BJ (cell line): ENCODE results near the gene RALGAPA1. TPM values are rescaled to one million over a fixed set of nuclear protein-coding genes. Genes with fewer than 3 reads are reported as not detected.

Experiments used
- CTCF ChIA-PET: fragments of 350-600 bp; formaldehyde crosslinking; extraction: SDS; loops from one replicate; lab custom pipeline; 2021; ENCODE audit warnings: antibody characterized with exemption, inconsistent platforms; lab: Yijun Ruan, JAX
- POLR2A ChIA-PET: fragments of 300-600 bp; sonication (Branson Sonifier 250); formaldehyde crosslinking; extraction: SDS; loops from one replicate; lab custom pipeline; 2021; ENCODE audit warnings: antibody characterized with exemption; lab: Charles Lee
- DNase-seq: peaks from one replicate; pipeline ENCODE4 v3.0.0-alpha.2; 2011; ENCODE audit warnings: low read depth
- H3K27me3 ChIP-seq: 2 replicates; pipeline ENCODE4 v1.6.0; 2011; ENCODE audit warnings: low read length; ENCODE audit not compliant: control insufficient read depth, insufficient read depth
- H3K36me3 ChIP-seq: 2 replicates; pipeline ENCODE4 v1.5.1; 2011; ENCODE audit warnings: low read length; ENCODE audit not compliant: control insufficient read depth, insufficient read depth
- H3K4me3 ChIP-seq: 2 replicates; pipeline ENCODE4 v1.5.1; 2011; ENCODE audit warnings: low read depth, mild to moderate bottlenecking, control low read depth, low read length
- polyA plus RNA-seq: library from polyadenylated mRNA; depleted of rRNA; stranded (reverse); fragments of >200 nt; gene quantifications from 2 replicates; pipeline ENCODE4 v1.2.3, GENCODE V29; 2011
- TF ChIP-seq, protein P1 (sequence below): IDR thresholded peaks from 2 replicates; pipeline ENCODE4 v1.5.1; 2011; ENCODE audit warnings: low read depth, mild to moderate bottlenecking, control low read depth, inconsistent platforms, low read length, moderate library complexity; ENCODE audit not compliant: insufficient read depth

The RALGAPA1 gene
- polyA plus RNA-seq, 1 experiment, result 4.7 TPM

GRCh38 chr14:35809597-35809996 lies 502 bp upstream of the RALGAPA1 start:
- TF ChIP-seq, protein P1, sequence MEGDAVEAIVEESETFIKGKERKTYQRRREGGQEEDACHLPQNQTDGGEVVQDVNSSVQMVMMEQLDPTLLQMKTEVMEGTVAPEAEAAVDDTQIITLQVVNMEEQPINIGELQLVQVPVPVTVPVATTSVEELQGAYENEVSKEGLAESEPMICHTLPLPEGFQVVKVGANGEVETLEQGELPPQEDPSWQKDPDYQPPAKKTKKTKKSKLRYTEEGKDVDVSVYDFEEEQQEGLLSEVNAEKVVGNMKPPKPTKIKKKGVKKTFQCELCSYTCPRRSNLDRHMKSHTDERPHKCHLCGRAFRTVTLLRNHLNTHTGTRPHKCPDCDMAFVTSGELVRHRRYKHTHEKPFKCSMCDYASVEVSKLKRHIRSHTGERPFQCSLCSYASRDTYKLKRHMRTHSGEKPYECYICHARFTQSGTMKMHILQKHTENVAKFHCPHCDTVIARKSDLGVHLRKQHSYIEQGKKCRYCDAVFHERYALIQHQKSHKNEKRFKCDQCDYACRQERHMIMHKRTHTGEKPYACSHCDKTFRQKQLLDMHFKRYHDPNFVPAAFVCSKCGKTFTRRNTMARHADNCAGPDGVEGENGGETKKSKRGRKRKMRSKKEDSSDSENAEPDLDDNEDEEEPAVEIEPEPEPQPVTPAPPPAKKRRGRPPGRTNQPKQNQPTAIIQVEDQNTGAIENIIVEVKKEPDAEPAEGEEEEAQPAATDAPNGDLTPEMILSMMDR, result no peak
- DNase-seq, result no peak
- Histone ChIP-seq H3K4me3 (peak overlapping the region; percentile 83; the same call in 1 of the 2 replicates), H3K27me3 (no peaks in the 10 kb centered on the region), H3K36me3 (no peaks in the 10 kb centered on the region)
- ChIA-PET CTCF (interaction anchor here (2.3 kb wide), 1 partner anchor 13 kb away, joined by 13 read pairs; no protein-coding TSS in a partner anchor), POLR2A (no interaction called here)

DNA sequence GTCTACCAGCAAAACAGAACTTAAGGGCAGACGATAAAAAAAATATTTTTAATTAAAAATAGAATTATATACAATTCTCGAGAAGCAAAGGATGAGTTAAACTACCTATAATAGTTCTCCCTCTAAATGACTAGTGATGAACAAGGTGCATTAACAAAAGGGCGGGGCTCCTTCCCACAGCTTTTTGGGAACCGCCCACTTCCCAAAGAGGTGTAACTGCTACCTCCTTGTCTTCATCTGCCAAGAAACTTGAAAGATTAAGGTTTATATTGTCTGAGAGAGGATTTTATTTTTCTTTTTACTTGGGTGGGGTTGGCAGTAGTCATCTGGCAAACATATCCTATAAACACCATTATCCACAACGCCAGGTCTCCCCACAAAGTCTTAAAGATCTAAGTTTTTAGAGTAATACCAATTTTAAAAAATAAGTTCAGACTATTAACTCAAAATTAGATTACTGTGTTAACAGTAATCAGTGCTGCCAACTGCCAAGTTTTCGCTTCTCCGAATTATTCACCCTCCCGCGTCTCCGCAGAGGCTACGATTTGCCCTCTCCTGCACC lies 938 bp downstream of the RALGAPA1 start:
- H3K27me3 ChIP-seq, result no peaks in the 10 kb centered on the region
- no peaks in the 10 kb centered on the region for H3K36me3 ChIP-seq
- TF ChIP-seq, protein P1, result no peak
- POLR2A ChIA-PET, result no interaction called here
- no peak for DNase-seq
- CTCF ChIA-PET, result interaction anchor here (2.9 to 3.1 kb wide), 2 partner anchors 10 to 13 kb away, joined by 13 to 15 read pairs; no protein-coding TSS in a partner anchor
- H3K4me3 ChIP-seq, result peak overlapping the region; percentile 83

GRCh38 chr14:35807131-35807961 lies 1.7 kb downstream of the RALGAPA1 start:
- CTCF ChIA-PET, result interaction anchor here (0.7 to 3.1 kb wide), 4 partner anchors 11 to 823 kb away, joined by 3 to 15 read pairs (median 8); no protein-coding TSS in a partner anchor
- peak overlapping the region; percentile 83; the same call in 1 of the 2 replicates for H3K4me3 ChIP-seq
- no peaks in the 10 kb centered on the region for H3K36me3 ChIP-seq
- no peaks in the 10 kb centered on the region for H3K27me3 ChIP-seq
- POLR2A ChIA-PET, result no interaction called here
- TF ChIP-seq, protein P1, result no peak
- DNase-seq, result no peak

GRCh38 chr14:35806006-35806907 lies 2.8 kb downstream of the RALGAPA1 start:
- Histone ChIP-seq H3K36me3 (no peaks in the 10 kb centered on the region), H3K4me3 (no peak overlapping the region), H3K27me3 (no peaks in the 10 kb centered on the region)
- TF ChIP-seq, protein P1, result no peak
- POLR2A ChIA-PET, result no interaction called here
- no peak for DNase-seq
- CTCF ChIA-PET, result interaction anchor here (0.6 to 3.1 kb wide), 6 partner anchors 10 to 32 kb away, joined by 3 to 15 read pairs (median 3); no protein-coding TSS in a partner anchor
